GM12891 (cell line): ENCODE data around the gene CEP170B.

ENCODE experiments used
- POLR2A ChIP-seq: IDR thresholded peaks from 2 replicates; pipeline ENCODE4 v1.6.1; 2011; ENCODE audit warnings: low read depth, low read length, control low read depth
- POLR2AphosphoS5 ChIP-seq: IDR thresholded peaks from 2 replicates; pipeline ENCODE4 v1.6.1; 2011; ENCODE audit warnings: low read depth, low read length, control low read depth

- no peak for TF ChIP-seq POLR2AphosphoS5
- TF ChIP-seq POLR2A, result no peak
Measured at GRCh38 chr14:104895207-104895785, 30.2 kb downstream of the CEP170B start.
